Tibial artery (tissue), 4 donors: ENCODE data around the gene SLIT3.

Experiments used
- DNase-seq, 2 donors: peaks; one replicate each; pipeline ENCODE4 v3.0.0-alpha.2; 2019
- H3K27ac ChIP-seq, 2 donors: fragments of 200-600 bp; sonication (generic) in 1 of 2; 1 replicate in 1 of 2; 2 replicates in 1 of 2; pipeline ENCODE4 v1.5.1; 2018 to 2019; ENCODE audit warnings: mild to moderate bottlenecking in 1 of 2
- H3K27me3 ChIP-seq, 2 donors: fragments of 200-600 bp; sonication (generic) in 1 of 2; one replicate each; pipeline versions ENCODE4 v1.5.1 to v1.6.0; 2016 to 2019
- H3K36me3 ChIP-seq, 3 donors: fragments of 200-600 bp; sonication (generic) in 2 of 3; one replicate each; pipeline ENCODE4 v1.5.1; 2016 to 2019; ENCODE audit warnings: mild to moderate bottlenecking in 2 of 3
- H3K4me1 ChIP-seq, 4 donors: fragments of 200-600 bp; sonication (generic) in 2 of 4; 1 replicate in 3 of 4; 2 replicates in 1 of 4; pipeline ENCODE4 v1.5.1; 2016 to 2019
- H3K4me3 ChIP-seq, 2 donors: fragments of 200-600 bp; sonication (generic) in 1 of 2; 1 replicate in 1 of 2; 2 replicates in 1 of 2; pipeline ENCODE4 v1.5.1; 2018 to 2019; ENCODE audit warnings: mild to moderate bottlenecking in 2 of 2
- H3K9me3 ChIP-seq, 3 donors: fragments of 200-600 bp; sonication (generic) in 1 of 3; one replicate each; pipeline ENCODE4 v1.5.1; 2016 to 2019
- intact Hi-C: fragments of 100-400 bp; cut with DNase I; formaldehyde crosslinking; loops from one replicate; pipeline ENCODE4 v1.15.0; 2023; ENCODE audit warnings: low total_unique reads
- TF ChIP-seq, protein P1 (sequence below), 2 experiments: fragments of 200-600 bp in 1 of 2; fragments of 450-650 bp in 1 of 2; IDR thresholded peaks; one replicate each; pipeline ENCODE4 v1.5.1; 2017 to 2019; ENCODE audit warnings: antibody characterized with exemption in 2 of 2, mild to moderate bottlenecking in 1 of 2, moderate library complexity in 1 of 2

The SLIT3 gene

DNA sequence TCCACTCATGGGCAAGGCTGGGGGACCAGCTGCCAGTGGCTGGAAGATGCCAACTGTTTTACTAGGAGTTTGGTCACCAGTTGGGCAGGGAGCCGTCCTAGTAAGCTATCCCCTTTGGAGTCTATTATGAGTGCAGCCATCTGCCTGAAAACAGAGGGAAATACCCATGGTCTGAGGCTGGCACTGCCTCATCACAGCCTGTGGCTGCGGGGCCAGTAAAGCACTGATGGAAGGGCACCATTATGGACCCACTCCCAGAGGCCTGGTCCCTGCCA, 534.6 kb downstream of the SLIT3 start:
- Histone ChIP-seq H3K27ac (peak overlapping the region; percentile 71 to 77), H3K36me3 (peaks cover 0 to 27% (median 25%) of the 10 kb centered on the region in 3 donors), H3K27me3 (no peaks in the 10 kb centered on the region), H3K9me3 (no peaks in the 10 kb centered on the region), H3K4me1 (peaks cover 0 to 21% (median 15%) of the 10 kb centered on the region in 4 donors), H3K4me3 (no peak overlapping the region)
- TF ChIP-seq, protein P1, sequence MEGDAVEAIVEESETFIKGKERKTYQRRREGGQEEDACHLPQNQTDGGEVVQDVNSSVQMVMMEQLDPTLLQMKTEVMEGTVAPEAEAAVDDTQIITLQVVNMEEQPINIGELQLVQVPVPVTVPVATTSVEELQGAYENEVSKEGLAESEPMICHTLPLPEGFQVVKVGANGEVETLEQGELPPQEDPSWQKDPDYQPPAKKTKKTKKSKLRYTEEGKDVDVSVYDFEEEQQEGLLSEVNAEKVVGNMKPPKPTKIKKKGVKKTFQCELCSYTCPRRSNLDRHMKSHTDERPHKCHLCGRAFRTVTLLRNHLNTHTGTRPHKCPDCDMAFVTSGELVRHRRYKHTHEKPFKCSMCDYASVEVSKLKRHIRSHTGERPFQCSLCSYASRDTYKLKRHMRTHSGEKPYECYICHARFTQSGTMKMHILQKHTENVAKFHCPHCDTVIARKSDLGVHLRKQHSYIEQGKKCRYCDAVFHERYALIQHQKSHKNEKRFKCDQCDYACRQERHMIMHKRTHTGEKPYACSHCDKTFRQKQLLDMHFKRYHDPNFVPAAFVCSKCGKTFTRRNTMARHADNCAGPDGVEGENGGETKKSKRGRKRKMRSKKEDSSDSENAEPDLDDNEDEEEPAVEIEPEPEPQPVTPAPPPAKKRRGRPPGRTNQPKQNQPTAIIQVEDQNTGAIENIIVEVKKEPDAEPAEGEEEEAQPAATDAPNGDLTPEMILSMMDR (IDR thresholded peaks at IDR 0.05): no peak
- intact Hi-C loops: no loop called here
- DNase-seq: peak; percentile 41 to 76

DNA sequence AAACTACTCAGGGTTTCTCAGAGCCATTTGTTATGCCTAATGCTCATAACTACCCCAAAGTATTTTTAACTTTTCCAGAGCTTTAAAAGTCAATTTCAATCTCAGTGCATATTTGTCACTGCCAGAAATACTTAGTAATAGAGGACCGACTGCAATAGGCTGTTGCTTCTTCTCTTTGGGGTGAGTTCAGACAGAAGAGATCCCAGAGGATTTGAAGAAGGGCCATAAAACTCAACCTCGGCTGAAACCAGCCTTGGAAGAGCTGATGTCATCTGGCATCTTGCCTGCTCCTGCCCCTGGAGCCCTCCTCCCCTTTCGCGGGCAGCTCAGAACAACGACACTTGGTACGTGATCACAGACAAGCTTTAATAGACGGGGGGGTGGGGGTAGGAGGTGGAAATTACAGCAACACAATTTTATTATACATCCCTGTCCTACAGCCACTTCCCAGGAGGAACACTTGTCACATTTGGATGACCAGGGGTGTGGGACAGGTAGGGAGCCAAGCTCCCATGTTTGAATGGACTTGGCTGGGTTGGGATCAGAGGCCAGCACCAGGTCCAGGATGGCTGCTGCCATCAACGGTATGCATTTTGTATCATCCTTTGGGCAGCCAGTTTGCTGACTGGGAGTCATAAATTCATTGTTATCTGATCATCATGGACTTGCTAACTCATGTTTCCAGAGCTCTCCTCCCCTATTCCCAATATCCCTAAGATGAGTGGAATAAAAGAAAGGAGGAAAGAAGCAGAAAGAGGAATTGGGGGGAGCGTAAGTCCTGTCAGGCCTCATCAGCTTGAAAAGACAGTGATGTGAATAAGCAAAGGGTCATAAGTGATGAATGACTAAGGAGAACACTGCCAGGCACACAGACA, 535.2 kb downstream of the SLIT3 start:
- TF ChIP-seq, protein P1 (IDR thresholded peaks at IDR 0.05): no peak
- H3K9me3 ChIP-seq: no peaks in the 10 kb centered on the region
- H3K27ac ChIP-seq: peak overlapping the region; percentile 71 to 77
- H3K4me3 ChIP-seq: peak overlapping the region; percentile 10 to 23
- H3K27me3 ChIP-seq: no peaks in the 10 kb centered on the region
- intact Hi-C loops: no loop called here
- peaks cover 0 to 21% (median 15%) of the 10 kb centered on the region in 4 donors for H3K4me1 ChIP-seq
- peak; percentile 37 to 85 for DNase-seq
- H3K36me3 ChIP-seq: peaks cover 0 to 27% (median 22%) of the 10 kb centered on the region in 3 donors

DNA sequence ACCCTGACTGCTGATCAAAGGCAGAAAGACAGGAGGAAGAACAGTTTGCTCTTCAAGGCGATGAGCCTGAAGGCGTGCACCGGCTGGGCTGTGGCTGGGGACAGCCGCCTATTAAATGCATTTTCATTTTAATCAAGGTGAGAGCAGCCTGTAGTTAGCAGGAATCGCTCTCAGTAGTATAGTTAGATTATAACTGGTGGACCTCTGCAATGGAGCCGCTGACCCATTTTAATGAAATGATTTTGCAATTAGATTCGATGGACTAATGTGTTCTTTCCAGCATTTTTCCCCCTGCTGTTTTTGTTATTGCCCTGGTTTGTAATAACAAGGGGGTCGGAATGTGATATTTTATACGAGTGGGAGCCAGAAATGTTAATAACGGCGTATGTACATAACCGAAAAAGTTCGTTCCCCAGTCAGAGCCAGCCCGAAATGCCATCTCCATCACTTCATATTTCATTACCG, 535.8 kb downstream of the SLIT3 start:
- no peaks in the 10 kb centered on the region for H3K27me3 ChIP-seq
- H3K9me3 ChIP-seq: no peaks in the 10 kb centered on the region
- peaks cover 0 to 34% (median 21%) of the 10 kb centered on the region in 3 donors for H3K36me3 ChIP-seq
- DNase-seq: no peak
- H3K4me1 ChIP-seq: peaks cover 0 to 21% (median 15%) of the 10 kb centered on the region in 4 donors
- intact Hi-C loops: no loop called here
- TF ChIP-seq, protein P1 (IDR thresholded peaks at IDR 0.05): no peak
- peak overlapping the region; percentile 10 to 23 for H3K4me3 ChIP-seq
- peak overlapping the region; percentile 71 to 77 for H3K27ac ChIP-seq

DNA sequence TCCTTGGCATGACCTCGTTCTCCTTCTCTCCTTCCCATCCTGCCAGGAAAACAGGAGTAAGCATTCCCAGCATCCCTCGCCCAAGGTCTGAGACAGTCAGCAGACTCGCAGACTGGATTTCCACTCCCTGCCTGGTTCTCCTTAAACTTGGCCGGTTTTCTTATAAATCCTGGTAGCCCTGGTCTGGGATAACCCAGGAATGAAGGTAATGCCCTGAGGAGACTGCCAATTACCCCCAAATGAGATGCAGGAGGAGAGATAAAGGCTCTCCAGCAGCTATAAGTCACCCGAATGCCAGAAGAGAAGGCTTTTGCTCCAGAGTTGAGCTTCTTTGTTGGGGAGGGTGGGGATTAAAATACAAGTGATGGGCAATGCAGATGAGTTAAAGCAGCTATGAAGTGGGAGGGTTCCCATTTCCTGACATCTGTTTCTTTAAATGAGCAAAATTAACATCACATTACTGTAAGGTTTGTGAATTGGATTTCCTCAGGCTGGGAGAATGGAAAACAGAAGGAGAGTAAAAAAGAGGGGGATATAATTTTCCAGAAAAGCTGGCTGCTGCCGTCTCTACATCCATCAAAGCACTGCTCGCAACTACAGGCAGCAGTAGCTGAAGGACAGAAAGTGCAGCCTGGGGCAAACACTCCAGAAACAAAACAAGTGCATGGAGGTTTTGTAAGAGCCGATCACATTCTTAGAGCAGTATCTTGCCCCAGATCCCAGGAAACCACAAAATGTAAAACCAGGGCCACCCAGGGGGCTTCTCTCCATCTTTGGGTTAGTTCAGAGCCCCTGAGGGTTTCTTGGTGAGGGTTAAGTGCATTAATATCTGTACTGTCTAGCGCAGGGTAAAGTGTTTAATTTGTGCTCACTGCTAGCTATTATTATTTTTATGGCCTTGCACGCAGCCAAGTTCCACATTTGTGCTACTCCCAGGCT, 544.2 kb downstream of the SLIT3 start:
- DNase-seq: no peak
- TF ChIP-seq, protein P1 (IDR thresholded peaks at IDR 0.05): no peak
- no peaks in the 10 kb centered on the region for H3K27me3 ChIP-seq
- no peak overlapping the region for H3K4me3 ChIP-seq
- H3K27ac ChIP-seq: no peak overlapping the region
- no peaks in the 10 kb centered on the region for H3K9me3 ChIP-seq
- intact Hi-C loops: no loop called here
- H3K36me3 ChIP-seq: peaks cover 12 to 42% (median 36%) of the 10 kb centered on the region in 3 donors
- H3K4me1 ChIP-seq: no peaks in the 10 kb centered on the region

DNA sequence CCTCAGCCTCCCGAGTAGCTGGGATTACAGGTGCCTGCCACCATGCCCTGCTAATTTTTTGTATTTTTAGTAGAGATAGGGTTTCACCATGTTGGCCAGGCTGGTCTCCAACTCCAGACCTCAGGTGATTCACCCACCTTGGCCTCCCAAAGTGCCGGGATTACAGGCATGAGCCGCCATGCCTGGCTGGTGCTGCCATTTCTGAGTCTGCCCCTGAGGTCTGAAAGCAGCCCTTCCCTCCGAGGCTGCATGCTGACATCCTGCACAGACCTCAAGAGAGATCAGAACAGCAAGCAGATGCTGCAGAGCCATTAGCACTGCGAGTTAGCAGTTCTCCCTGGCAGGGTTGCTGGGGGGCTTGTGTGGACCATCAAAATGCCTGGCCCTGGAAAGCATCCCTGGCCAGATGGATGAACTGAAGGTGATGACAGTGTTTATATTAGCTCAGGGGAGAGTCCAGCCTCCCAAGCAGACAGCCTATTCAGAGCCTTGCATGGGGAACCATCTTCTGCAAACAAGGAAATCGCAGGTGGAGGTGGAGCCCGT, 545.3 kb downstream of the SLIT3 start:
- no peaks in the 10 kb centered on the region for H3K27me3 ChIP-seq
- peaks cover 12 to 49% (median 30%) of the 10 kb centered on the region in 3 donors for H3K36me3 ChIP-seq
- H3K4me1 ChIP-seq: no peaks in the 10 kb centered on the region
- no peak overlapping the region for H3K4me3 ChIP-seq
- intact Hi-C loops: no loop called here
- TF ChIP-seq, protein P1 (IDR thresholded peaks at IDR 0.05): no peak
- peak in 1 of 2 donors; percentile 55 for DNase-seq
- no peak overlapping the region for H3K27ac ChIP-seq
- H3K9me3 ChIP-seq: no peaks in the 10 kb centered on the region
